HG03460 (cell line): ENCODE measurements around the gene TSTD1.
"Not testable (repeated sequence)": the region's sequence is repeated elsewhere in the genome, so short reads cannot be mapped to it uniquely, and the experiment has no call there.

Experiments used
- ATAC-seq: cut with Tn5 transposase; IDR thresholded peaks from one replicate; pipeline ENCODE4 v1.9.1; 2021; ENCODE audit not compliant: unreplicated experiment

TSTD1 gene

DNA sequence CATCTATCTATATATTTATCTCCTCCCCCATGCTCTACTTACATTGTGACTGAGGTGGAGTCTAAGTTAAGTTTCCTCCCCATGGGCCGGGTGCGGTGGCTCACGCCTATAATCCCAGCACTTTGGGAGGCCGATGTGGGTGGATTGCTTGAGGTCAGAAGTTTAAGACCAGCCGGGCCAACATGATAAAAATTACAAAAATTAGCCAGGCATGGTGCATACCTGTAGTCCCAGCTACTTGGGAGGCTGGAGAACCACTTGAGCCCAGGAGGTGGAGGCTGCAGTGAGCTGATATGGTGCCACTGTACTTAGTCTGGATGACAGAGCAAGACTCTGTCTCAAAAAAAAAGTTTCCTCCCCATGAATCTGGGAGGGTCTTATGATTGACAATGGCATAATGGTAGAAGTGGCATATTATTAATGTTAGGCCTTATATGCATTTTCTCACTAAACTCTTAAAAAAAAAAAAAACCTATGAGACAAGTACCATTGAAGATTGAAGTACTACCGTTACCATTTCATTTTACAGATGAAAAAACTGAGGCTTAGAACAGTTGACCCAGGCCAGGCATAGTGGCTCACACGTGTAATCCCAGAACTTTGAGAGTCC lies 29.1 kb downstream of the TSTD1 start:
- no peak for ATAC-seq

DNA sequence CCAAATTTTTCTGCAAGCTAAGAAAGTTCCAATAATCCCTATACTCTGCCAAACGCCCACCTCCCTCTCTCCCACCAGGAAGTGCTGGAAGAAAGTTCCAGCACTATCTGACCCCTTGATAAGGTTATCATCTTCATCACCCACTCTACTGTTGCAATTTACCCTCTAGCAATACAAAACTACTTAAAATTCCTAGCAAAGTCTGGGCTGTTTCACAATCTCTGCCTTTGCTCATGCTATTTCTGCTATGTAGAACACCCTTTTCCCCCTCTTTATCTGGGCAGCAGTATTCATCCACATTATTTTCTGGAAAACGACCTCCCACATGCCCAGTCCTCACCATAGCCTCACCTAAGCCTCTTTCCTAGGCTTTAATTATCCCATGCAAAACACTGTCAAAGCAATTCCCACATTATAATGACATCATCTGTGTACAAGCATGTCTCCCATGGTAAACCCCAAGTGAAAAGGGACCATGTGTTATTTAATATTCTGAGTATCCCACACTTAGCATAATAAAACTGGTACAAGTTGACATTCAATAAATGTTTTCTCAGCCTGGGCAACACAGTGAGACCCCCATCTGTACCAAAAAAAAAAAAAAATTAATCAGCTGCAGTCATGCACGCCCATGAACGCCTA lies 29.8 kb downstream of the TSTD1 start:
- no peak for ATAC-seq

DNA sequence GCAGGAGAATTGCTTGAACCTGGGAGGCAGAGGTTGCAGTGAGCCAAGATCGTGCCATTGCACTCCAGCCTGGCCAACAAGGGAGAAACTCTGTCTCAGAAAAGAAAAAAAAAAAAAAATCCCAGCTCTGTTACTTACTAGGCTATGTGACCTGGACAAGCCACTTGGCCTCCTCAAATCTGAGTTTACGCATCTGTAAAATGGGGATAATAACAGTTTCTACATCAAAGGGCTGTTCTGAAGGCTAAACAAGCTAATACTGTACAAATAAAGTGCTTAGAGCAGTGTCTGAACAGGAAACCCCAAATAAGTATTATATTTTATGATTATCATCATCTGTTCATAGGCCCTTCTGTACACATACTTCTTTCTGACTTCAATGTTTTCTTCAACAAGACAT lies 31.4 kb downstream of the TSTD1 start:
- ATAC-seq, result no peak

DNA sequence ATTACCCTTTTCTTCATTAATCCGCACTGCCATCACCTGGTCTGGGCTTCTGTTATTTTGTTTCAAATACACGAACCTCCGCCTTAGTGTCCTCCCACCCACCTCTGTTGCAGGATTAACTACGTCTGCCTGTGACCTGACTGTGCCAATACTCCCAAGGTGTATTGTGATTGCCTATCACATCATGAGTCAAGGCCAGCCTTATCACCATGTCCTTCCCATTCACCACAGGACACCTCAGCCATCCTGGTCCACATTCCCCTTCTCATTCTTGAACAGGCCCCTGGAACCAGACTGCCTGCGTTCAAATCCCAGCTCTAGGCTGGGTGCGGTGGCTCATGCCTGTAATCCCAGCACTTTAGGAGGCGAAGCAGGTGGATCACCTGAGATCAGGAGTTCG lies 32.2 kb downstream of the TSTD1 start:
- ATAC-seq, result no peak

DNA sequence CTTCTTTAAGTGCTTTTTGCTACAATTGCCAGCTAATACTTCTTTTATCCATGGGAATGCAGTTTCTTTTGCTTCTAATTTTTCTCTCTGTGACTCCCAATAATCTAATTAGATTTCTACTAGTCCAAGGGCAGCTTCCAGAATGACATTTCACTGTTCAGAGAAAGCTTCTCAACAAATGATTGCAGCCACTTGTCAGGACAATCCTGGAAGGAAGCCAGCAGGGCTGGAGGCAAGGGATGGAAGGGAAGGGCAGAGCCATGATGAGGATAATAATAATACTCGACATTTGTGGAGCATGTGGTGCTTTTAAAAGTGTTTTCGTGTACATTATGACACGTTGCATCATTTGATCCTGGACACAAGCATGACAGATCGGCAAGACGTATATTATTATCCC lies 37.2 kb downstream of the TSTD1 start:
- no peak for ATAC-seq

DNA sequence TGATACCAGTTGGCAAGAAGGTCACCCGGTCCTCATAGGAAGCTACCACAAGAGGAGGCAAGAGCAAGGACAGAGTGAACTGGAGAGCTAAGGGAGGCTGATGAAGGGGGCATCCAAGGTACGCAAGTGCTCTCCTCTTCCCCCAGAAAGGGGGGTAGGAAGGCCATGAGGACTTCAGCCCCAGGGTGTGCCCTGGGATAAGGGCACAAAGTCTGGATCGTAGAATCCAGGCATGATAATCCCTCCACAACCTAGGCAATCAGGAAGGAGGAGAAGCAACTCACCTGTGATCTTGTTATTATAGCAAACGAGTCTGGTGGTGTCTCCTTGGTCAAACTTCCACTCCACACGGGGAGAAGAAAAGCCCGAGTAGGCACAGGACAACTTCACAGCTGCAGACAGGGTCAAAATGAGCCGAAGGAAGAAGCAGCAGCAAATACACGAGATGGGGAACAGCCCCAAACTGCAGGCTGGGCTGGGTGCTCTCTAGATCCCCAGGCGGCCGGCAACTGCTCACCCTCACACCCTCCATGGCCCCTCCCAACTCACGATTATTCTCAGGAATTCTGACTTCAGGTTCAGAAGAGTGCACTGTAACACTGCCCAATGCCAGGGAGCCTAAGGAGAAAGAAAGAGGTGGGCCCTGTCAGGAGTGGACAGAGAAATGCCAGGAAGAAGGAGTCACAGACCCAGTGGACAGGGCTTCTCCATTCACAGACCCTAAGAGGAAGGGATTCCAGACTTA lies 37.9 kb downstream of the TSTD1 start:
- ATAC-seq, result no peak

DNA sequence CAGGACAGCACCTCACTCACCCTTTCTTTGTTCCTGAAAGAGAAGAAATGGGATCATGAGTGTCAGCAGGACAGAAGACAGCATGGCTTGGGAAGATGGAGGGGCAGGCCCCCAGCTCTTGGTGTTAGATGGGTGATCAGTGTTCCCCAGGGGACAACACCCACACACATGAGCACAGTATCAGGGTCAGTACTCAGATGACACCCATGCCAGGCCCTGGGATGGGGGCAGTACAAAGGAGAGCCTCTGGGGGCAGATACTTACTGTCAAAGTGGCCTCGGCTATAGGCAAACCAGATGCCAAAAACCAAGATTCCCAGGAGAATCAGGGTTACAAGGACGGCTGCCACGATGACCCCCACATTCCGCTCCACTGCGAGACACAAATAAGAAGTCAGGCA lies 39.4 kb downstream of the TSTD1 start:
- ATAC-seq, result no peak

DNA sequence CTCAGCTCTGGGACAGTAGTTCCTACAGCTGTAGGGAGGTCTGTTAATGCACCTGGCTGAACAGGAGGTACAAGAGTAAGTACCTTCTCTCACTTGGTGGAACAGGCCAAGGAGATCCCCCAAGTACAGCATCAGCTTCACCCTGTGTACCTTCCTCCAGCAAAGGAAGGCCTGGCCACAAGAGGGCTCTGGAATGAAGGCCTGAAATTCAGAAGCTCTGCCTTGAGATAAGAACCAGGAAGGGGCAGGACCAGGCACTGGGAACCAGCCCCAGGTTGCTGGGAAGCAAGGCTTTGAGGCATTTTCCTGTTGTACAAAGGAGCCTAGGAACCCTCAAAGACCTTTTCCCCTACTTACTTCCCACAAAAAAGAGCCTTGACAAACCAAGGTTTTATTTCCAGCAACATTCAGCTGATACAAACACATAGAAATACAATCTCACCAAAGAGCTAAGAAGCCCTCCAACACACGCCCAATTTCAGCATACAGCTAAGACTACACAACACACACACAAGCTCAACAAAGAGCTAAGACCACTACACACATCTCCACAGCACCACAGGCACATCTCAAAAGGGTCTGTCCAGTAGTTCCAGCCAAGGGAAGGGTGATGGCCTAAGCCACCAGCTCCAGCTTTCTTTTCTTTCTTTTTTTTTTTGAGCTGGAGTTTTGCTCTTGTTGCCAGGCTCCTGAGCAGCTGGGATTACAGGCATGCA lies 41.3 kb downstream of the TSTD1 start:
- peak; percentile 52 for ATAC-seq

DNA sequence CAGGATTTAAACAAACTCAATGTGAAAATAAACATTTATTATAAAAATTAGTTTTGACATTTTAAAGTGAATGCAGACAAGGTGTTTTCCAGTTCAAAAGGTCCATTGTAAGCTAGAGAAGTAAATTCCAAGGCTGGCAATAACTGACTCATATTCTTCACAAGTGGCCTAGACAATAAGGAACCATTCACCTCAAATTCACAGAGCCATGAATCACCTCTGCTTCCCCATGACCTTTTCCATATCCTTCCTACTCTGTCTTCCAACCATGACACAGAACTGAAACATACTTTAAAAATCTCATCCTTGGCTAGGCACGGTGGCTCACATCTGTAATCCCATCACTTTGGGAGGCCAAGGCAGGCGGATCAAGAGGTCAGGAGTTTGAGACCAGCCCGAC lies 42.6 kb downstream of the TSTD1 start:
- ATAC-seq, result no peak

DNA sequence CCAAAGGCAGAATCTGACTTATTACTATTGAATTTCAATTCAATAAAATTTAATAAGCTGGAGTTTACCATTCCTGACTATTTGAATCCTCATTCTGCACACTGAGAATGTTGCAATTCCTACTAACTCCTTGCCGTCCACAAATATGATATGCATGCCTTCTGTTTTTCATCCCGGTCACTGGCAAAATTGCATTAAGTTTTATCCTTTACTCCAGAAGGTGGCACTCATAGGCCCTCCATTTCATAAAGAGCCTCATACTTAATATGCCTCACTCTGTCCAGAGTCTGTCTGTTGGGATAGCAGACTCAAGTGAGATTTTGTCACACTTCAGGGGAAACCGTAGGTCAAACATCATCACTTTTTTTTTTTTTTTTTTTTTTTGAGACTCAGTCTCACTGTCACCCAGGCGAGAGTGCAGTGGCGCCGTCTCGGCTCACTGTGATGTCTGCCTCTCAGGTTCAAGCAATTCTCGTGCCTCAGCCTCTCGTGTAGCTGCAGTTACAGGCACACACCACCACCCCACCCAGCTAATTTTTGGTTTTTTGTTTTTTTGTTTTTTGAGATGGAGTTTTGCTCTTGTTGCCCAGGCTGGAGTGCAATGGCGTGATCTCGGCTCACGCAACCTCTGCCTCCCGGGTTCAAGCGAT lies 45.1 kb downstream of the TSTD1 start:
- no peak for ATAC-seq

DNA sequence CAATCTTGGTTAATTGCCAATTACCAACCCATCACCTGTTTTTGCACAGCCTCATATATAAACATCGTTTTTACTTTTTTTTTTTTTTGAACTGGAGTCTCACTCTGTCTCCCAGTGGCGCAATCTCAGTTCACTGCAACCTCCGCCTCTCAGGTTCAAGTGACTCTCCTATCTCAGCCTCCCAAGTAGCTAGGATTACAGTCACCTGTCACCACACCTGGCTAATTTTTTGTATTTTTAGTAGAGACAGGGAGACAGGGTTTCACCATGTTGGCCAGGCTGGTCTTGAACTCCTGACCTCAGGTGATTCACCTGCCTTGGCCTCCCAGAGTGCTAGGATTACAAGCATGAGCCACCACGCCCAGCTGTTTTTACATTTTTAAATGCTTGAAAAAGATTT lies 46.7 kb downstream of the TSTD1 start:
- not testable (repeated sequence) for ATAC-seq
